H1 (cell line): ENCODE results near the gene PPP1R14C. TPM values are rescaled to one million over a fixed set of nuclear protein-coding genes. Genes with fewer than 3 reads are reported as not detected.

ENCODE experiments used
- KDM4A ChIP-seq: IDR thresholded peaks from one replicate; pipeline ENCODE4 v1.7.1; 2012; ENCODE audit warnings: low read depth, mild to moderate bottlenecking, moderate library complexity, low read length, inconsistent platforms; ENCODE audit not compliant: severe bottlenecking
- polyA plus RNA-seq, 7 experiments: library from polyadenylated mRNA; depleted of rRNA in 3 of 7; stranded (reverse) in 5 of 7; unstranded in 2 of 7; fragments of >200 nt in 5 of 7; fragments of 200-250 nt in 2 of 7; gene quantifications; 1 replicate in 5 of 7; 2 replicates in 1 of 7; 4 replicates in 1 of 7; pipeline versions ENCODE4 v1.2.1 to v1.2.3, GENCODE V29; 2011 to 2013; ENCODE audit warnings: missing spikeins in 2 of 7, mixed read lengths in 2 of 7
- total RNA-seq: library from RNA; stranded (reverse); fragmentation: NEBNext Ultra II Directional; extraction: Animal tissue kit (Norgen Biotek cat#: 25700); gene quantifications from 2 replicates; pipeline ENCODE4 v1.2.1, GENCODE V29; 2021

The PPP1R14C gene
- total and polyA plus RNA-seq, 2 of the 8 experiments (the other 6 are each of a cell fraction or from before 2014, with no cell fraction given): 0.30 to 0.61 TPM

DNA sequence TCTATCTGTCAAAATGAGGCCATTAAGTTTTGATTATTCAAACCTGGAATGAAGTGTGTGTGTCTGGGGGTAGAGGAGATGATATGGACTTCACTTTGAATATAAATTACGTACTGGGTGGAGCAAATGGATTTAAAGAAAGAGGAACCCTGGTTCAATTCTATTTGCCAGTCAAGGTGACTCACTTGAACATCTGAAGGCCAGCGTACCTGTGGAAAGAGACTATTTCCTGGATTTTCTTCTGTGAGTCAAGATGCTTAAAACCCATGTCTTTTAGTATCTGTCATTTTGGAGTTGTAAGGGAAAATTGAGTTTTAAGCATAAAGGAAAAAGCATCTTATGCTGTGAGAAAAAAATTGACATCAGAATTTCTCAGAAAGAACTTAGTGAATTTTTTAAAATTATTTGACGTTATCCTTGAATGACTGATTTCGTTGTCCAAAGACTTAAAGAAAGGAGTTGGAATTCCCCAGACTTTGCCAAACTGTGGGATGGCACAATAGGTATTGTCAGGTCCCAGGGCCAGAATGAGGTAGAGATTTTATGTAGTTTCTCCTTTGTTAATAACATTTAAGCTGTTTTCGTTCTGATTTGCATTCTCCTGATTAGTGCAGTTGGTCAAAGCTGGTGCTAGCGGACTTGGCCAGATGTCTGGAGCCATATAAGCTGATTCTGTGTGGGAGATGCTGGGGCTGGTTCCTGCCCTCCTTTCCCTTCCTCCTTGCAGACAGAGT, 2.4 kb upstream of the PPP1R14C start (continued):
- TF ChIP-seq KDM4A: no peak
- TF ChIP-seq, all 59 proteins: peak for 0
